Heart right ventricle (tissue), 16 donors: ENCODE data around the gene DAB1. TPM values are rescaled to one million over a fixed set of nuclear protein-coding genes. Genes with fewer than 3 reads are reported as not detected.

Source experiments
- ATAC-seq, 8 donors: fragments of 200-7000 bp; cut with Tn5 transposase; one replicate each; pipeline ENCODE4 v1.9.1; 2020; ENCODE audit warnings: mild to moderate bottlenecking in 8 of 8, moderate library complexity in 8 of 8, moderate number of reproducible peaks in 1 of 8
- DNase-seq, 2 donors: peaks; one replicate each; pipeline ENCODE4 v3.0.0-alpha.2; 2020
- H3K27ac ChIP-seq, 10 donors: fragments of 200-600 bp; sonication (generic) in 2 of 10; one replicate each; pipeline versions ENCODE4 v1.5.0 to v1.8.0; 2020 to 2022; ENCODE audit warnings: mild to moderate bottlenecking in 3 of 10
- H3K27me3 ChIP-seq, 7 donors: fragments of 200-600 bp; one replicate each; pipeline ENCODE4 v1.8.0; 2021 to 2022; ENCODE audit warnings: mild to moderate bottlenecking in 2 of 7
- H3K36me3 ChIP-seq, 9 donors: fragments of 200-600 bp; sonication (generic) in 1 of 9; one replicate each; pipeline versions ENCODE4 v1.5.0 to v1.8.0; 2020 to 2022; ENCODE audit warnings: mild to moderate bottlenecking in 2 of 9
- H3K4me1 ChIP-seq, 9 donors: fragments of 200-600 bp; sonication (generic) in 1 of 9; one replicate each; pipeline versions ENCODE4 v1.5.0 to v1.8.0; 2020 to 2022; ENCODE audit warnings: mild to moderate bottlenecking in 4 of 9
- H3K4me3 ChIP-seq, 10 donors: fragments of 200-600 bp; sonication (generic) in 2 of 10; one replicate each; pipeline versions ENCODE4 v1.5.0 to v1.8.0; 2020 to 2022; ENCODE audit warnings: mild to moderate bottlenecking in 7 of 10, moderate library complexity in 2 of 10
- H3K9me3 ChIP-seq, 11 donors: fragments of 200-600 bp in 10 of 11; sonication (generic) in 2 of 11; one replicate each; pipeline versions ENCODE4 v1.5.0 to v1.8.0; 2013 to 2022; ENCODE audit warnings: mild to moderate bottlenecking in 2 of 11, control low read depth in 1 of 11, moderate library complexity in 1 of 11
- WGBS, 2 donors: extraction: QIAGEN DNeasy Blood & Tissue Kit; methylation state at CpG; one replicate each; pipeline ENCODE4 v1.1.7; 2013; ENCODE audit warnings: inconsistent platforms in 1 of 2; 5-methylcytosine and 5-hydroxymethylcytosine counted together
- intact Hi-C, 10 donors: fragments of 100-400 bp; cut with DNase I; formaldehyde crosslinking; loops; one replicate each; pipeline versions ENCODE4 v1.11.1 to v1.14.2; 2022
- long read RNA-seq, 3 donors: library from polyadenylated mRNA; unstranded; transcript quantifications; one replicate each; pipeline ENCODE4 v2.0.0, GENCODE V29; 2020 to 2021
- polyA plus RNA-seq, 2 donors: library from polyadenylated mRNA; stranded (reverse); fragments of 200-250 nt; gene quantifications; one replicate each; pipeline ENCODE4 v1.2.3, GENCODE V29; 2013
- total RNA-seq, 10 donors: library from RNA; stranded (reverse); fragmentation: NEBNext Ultra II Directional in 3 of 10; extraction: Animal tissue kit (Norgen Biotek cat#: 25700) in 3 of 10; gene quantifications; one replicate each; pipeline versions ENCODE4 v1.2.1 to v1.2.4, GENCODE V29; 2021 to 2023
- TF ChIP-seq, protein P1 (sequence below), 9 donors: fragments of 200-600 bp; sonication (generic) in 2 of 9; IDR thresholded peaks; one replicate each; pipeline versions ENCODE4 v1.5.0 to v1.8.0; 2021 to 2022; ENCODE audit warnings: antibody characterized with exemption in 9 of 9, mild to moderate bottlenecking in 5 of 9, moderate library complexity in 1 of 9
- donor health status: Arrhythmogenic right ventricular cardiomyopathy.
- donor health status: ischemic (EF 13 %, LVEDD 7.1; RV severe dilation, severe dysfunction).
- donor health status: healthy with polysubstance abuse.
- donor health status: DM: no; HTN: yes; CAD: no.
- donor health status: DM: no; HTN: no; CAD: no.
- donor health status: ischemic (EF 25% LVEDD 6.9; RV normal size, moderate dysfunction).
- donor health status: ischemic (EF 25% LVEDD 5.7; RV mildly dilated, moderate dysfunction).
- donor health status: healthy.
- donor health status: DM: yes; HTN: yes; CAD: no.
- donor health status: Ischemic cardiomyopathy.
- donor health status: ischemic (EF 35%, LVEDD 5.7; RV mildly dilated, moderate dysfunction).
- donor health status: nonischemic (EF 11% LVEDD 7.7; RV severe dilation, severe dysfunction).
- donor health status: DM: yes; HTN: yes; CAD: no.
- donor health status: PGD.
- donor health status: ischemic (EF 29% LVEDD 5.4; RV normal size, mild dysfunction).
- donor health status: nonischemic (EF 23%, LVEDD 6.1; RV moderate dilation, normal function).

Gene DAB1
- total RNA-seq (10 to 100 TPM in 5 of 10 donors, 1 to 10 TPM in 5; 5.0 to 25.5 (median 10.3) TPM), polyA plus RNA-seq (1 to 10 TPM in 1 of 2 donors, under 1 TPM in 1; 0.16 to 2.7 TPM)
- long read RNA-seq, donor 1, partial matches to known transcripts, result 1 of 4 reads
- long read RNA-seq, donor 1, other reads (novel, unspliced or antisense), result 3 of 4 reads
- long read RNA-seq, donor 2, partial matches to known transcripts, result 3 of 8 reads
- long read RNA-seq, donor 2, other reads (novel, unspliced or antisense), result 5 of 8 reads
- long read RNA-seq, donor 3, full-length matches to known transcripts, result 2 of 36 reads
- long read RNA-seq, donor 3, partial matches to known transcripts, result 11 of 36 reads
- long read RNA-seq, donor 3, other reads (novel, unspliced or antisense), result 23 of 36 reads

- Histone ChIP-seq H3K27ac (peak within 1 kb of the TSS in 6 of 10 donors; percentile 25 to 77 (median 52)), H3K4me1 (peaks cover 0 to 23% (median 10%) of the 10 kb centered on the region in 9 donors), H3K4me3 (peak within 1 kb of the TSS; percentile 37 to 64 (median 53)), H3K27me3 (peaks cover 0 to 72% (median 55%) of the 10 kb centered on the region in 7 donors), H3K9me3 (no peaks in the 10 kb centered on the region), H3K36me3 (no peaks in the 10 kb centered on the region)
- TF ChIP-seq, protein P1, sequence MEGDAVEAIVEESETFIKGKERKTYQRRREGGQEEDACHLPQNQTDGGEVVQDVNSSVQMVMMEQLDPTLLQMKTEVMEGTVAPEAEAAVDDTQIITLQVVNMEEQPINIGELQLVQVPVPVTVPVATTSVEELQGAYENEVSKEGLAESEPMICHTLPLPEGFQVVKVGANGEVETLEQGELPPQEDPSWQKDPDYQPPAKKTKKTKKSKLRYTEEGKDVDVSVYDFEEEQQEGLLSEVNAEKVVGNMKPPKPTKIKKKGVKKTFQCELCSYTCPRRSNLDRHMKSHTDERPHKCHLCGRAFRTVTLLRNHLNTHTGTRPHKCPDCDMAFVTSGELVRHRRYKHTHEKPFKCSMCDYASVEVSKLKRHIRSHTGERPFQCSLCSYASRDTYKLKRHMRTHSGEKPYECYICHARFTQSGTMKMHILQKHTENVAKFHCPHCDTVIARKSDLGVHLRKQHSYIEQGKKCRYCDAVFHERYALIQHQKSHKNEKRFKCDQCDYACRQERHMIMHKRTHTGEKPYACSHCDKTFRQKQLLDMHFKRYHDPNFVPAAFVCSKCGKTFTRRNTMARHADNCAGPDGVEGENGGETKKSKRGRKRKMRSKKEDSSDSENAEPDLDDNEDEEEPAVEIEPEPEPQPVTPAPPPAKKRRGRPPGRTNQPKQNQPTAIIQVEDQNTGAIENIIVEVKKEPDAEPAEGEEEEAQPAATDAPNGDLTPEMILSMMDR (IDR thresholded peaks at IDR 0.05), result no peak
- 0% methylated on average over 50 to 64 of the region's 64 CpGs for WGBS, 2 donors
- ATAC-seq, result peak in 7 of 8 donors; percentile 25 to 54 (median 31)
- no peak for DNase-seq
- intact Hi-C loops, result loop anchor here in 7 of 10 donors (5.0 to 10.0 kb wide), 6 partner anchors 301 to 734 kb away; no protein-coding TSS in a partner anchor
Measured at GRCh38 chr1:57423656-57424211, at the start of gene DAB1. TSS of gene DAB1 (minus strand) at chr1:57424060. CDS start at chr1:57291030, 133,030 bp downstream.

GRCh38 chr1:57473448-57473847 lies 49.6 kb upstream of the DAB1 start:
- WGBS, 2 donors, result 82 to 86% methylated on average over 5 of the region's 5 CpGs
- no peak for ATAC-seq

GRCh38 chr1:57471995-57472394 lies 48.1 kb upstream of the DAB1 start:
- WGBS, 2 donors, result 92 to 96% methylated on average over 2 of the region's 2 CpGs
- TF ChIP-seq, protein P1 (IDR thresholded peaks at IDR 0.05), result no peak

More at GRCh38 chr1:57473448-57473847, 49.6 kb upstream of the DAB1 start:
- Histone ChIP-seq H3K27me3 (no peaks in the 10 kb centered on the region), H3K9me3 (no peaks in the 10 kb centered on the region), H3K36me3 (no peaks in the 10 kb centered on the region), H3K4me1 (peaks cover 0 to 7% (median 4%) of the 10 kb centered on the region in 9 donors), H3K4me3 (no peak overlapping the region), H3K27ac (no peak overlapping the region)
- DNase-seq, result no peak
- TF ChIP-seq, protein P1 (IDR thresholded peaks at IDR 0.05), result no peak
- intact Hi-C loops, result no loop called here

GRCh38 chr1:57470036-57470435 lies 46.2 kb upstream of the DAB1 start:
- 72 to 83% methylated on average over 1 of the region's 1 CpG for WGBS, 2 donors
- intact Hi-C loops, result no loop called here
- no peaks in the 10 kb centered on the region for H3K27me3 ChIP-seq
- no peak overlapping the region for H3K27ac ChIP-seq
- ATAC-seq (no peak), DNase-seq (no peak)
- H3K4me1 ChIP-seq, result peaks cover 0 to 18% (median 5%) of the 10 kb centered on the region in 9 donors
- H3K36me3 ChIP-seq, result no peaks in the 10 kb centered on the region
- H3K4me3 ChIP-seq, result no peak overlapping the region
- TF ChIP-seq, protein P1 (IDR thresholded peaks at IDR 0.05), result no peak
- no peaks in the 10 kb centered on the region for H3K9me3 ChIP-seq

More at GRCh38 chr1:57471995-57472394, 48.1 kb upstream of the DAB1 start:
- DNase-seq (no peak), ATAC-seq (no peak)
- no peaks in the 10 kb centered on the region for H3K36me3 ChIP-seq
- no peaks in the 10 kb centered on the region for H3K27me3 ChIP-seq
- no peaks in the 10 kb centered on the region for H3K9me3 ChIP-seq
- intact Hi-C loops, result no loop called here
- H3K4me1 ChIP-seq, result peaks cover 0 to 16% (median 5%) of the 10 kb centered on the region in 9 donors
- H3K27ac ChIP-seq, result no peak overlapping the region
- no peak overlapping the region for H3K4me3 ChIP-seq
